Muscle of arm (tissue), 12 donors: ENCODE measurements around the gene POLR2C. TPM values are rescaled to one million over a fixed set of nuclear protein-coding genes. Genes with fewer than 3 reads are reported as not detected.

Experiments used
- DNase-seq: peaks from one replicate; pipeline ENCODE4 v3.0.0-alpha.2; 2013
- polyA plus RNA-seq, 12 donors: library from polyadenylated mRNA; unstranded; fragments of 120-200 nt; gene quantifications; one replicate each; pipeline ENCODE4 v1.2.1, GENCODE V29; 2013; ENCODE audit not compliant: insufficient read length in 12 of 12

POLR2C gene
- polyA plus RNA-seq, 12 donors: 24.3 to 51.2 (median 47.1) TPM; not detected in 1

DNA sequence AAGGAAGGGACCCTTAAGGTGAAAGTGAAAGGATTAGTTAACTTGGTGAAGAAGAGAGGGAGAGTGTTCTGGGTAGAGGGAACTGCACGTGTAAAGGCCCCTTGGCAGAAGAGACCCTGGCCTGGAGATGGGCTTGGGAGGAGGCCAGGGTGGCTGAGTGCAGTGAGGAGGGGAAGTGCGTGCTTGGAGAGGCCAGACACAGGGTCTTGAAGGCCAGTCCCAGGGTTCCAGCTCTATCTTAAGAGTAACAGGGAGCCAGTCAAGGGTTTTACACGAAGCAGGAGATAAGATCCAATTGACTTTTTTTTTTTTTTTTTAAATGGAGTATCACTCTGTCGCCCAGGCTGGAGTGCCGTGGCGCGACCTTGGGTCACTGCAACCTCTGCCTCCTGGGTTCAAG, 39.0 kb downstream of the POLR2C start:
- no peak for DNase-seq

DNA sequence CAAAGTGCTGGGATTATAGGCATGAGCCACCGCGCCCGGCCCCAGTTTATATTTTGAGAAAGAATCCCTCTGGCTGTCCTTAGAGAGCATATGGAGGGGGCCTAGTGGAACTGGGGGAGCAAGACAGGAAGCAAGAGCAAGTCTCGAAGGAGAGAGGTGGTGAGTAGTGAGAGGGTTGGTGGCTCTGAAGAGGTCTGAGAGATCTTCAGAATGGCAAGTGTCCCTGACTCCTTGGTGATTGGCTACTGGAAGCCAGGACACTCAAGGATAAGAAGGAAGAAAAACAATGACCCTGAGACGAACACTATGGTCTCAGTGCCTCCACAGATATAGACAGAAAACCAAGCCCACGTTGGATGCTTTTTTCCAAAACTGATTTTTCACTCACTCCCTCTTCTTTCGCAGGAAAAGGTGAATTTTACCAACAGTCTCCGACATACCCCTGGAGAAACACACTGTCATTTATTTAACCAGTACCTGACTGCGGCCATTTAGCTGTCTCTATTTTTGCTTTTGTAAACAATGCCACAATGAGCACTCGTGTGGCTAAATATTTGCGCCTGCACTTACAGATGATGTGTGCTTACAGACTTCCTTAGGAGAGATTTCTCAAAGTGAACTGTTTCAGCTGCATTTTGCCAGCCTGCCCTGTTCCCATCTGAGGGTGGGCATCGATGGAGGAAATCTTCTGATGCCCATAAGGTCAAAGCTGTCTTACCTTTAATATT, 39.7 kb downstream of the POLR2C start:
- no peak for DNase-seq

DNA sequence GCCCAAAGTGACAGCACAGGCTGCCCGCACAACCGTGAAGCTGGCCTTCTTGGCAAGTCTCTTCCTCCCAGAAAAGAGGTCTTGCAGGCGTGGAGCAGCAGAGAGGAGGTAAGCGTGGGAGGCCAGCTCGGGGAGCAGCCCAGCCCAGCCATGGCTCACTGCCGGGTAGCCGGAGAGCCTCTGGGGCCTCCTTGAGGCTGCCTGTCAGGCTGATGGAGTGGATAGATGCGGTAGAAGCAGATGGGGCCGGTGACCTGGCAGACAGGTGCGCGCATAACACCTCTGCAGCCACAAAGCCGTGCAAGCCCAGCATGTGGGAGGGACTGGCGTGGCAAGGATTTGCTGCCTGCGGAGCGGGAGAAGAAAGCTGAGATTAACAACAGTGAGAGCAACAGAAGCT, 40.9 kb downstream of the POLR2C start:
- no peak for DNase-seq

DNA sequence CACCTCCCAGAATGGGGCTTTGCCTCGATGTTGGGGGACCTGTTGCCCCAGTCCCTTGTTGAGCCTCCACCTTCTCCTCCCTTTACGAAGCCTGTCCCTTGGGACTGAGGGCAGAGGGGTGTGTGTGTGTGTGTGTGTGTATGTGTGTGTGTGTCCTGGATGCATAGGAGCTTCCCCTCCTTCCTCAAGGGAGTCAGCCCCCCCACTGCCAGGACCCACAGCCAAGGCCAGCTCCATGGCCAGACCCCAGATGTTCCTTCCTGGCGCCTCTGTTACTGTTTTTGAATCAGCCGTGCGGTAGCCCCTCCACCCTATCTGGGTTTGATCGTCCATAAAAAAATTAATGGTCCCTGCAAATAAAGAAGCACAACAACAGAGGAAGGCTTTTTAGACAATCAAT, 41.5 kb downstream of the POLR2C start:
- no peak for DNase-seq

DNA sequence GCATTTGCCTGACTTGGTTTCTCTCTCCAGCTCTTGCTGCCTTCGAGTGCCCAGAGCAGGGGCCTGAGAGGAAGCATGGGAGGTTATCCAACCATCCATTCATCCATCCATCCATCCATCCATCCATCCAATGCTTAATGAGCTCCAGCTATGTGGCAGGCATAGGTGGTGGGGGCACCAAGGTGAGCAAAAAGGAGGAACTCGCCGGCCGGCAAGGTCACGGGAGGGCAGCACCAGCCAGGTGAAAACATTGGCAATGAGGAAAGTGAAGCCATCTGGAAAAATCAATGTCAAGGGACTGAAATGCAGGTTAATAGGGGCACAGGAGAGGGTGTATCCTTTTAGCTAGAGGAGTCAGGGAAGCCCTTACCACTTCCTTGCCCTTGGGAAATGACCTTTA, 42.0 kb downstream of the POLR2C start:
- DNase-seq: no peak

DNA sequence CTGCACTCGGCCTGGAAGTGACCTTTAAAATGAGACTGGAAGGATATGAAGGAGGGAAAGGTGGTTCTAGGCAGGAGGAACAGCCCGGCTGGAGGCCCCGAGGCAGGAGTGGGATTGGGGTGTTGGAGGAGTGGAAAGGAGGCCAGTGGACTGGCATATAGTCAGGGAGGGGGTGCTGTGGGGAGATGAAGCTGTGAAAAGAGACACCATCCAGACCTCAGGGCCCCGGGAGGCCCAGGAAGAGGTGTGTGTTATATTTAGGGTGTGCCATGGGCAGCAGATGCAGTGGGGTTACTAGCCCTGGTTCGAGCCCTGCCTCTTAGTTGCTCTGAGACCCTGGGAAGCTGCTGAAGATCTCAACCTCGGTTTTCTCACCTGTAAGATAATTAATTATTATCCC, 42.7 kb downstream of the POLR2C start:
- DNase-seq: no peak

DNA sequence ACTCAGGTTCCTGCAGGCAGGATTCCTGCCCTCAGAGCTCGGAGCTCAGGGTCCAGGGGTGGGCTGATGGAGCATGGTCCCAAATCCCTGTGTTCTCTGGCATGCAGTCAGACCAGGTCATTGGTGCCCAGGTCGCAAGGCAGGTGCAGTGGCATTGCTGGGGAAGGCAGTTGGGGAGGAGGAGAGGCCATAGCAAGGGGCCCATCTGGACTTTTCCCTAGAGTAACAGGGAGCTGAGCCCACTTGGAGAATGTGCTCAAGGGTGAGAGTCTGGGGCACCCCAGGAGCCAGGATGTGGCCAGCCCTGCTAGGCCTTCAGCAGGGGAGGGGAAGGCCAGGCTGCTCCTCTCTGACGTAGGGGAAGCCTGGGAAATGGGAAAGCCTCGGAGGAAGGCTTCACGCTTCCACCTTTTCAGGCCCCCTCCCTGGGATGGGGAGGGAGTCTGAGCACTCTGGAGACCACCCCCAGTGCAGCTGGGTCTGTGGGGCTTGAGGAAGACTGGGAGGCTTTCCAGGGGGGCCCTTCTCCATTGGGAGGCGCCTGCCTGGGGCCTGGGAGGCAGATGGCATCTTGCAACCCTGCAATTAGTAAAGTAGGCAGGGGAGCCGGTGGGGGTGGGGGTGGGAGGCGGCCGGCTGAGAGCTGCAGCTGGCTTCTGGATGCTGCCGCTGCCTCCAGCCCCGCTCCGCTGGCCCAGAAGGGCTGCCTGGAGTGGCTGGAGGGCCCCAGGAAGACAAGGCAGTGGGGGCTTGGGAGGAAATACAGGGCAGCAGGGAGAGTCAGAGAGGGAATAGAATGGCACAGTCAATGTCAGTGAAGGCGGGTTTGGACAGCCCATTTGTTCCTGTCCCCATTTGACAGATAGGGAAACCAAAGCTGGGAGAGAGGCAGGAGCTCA, 44.9 kb downstream of the POLR2C start:
- DNase-seq: no peak

DNA sequence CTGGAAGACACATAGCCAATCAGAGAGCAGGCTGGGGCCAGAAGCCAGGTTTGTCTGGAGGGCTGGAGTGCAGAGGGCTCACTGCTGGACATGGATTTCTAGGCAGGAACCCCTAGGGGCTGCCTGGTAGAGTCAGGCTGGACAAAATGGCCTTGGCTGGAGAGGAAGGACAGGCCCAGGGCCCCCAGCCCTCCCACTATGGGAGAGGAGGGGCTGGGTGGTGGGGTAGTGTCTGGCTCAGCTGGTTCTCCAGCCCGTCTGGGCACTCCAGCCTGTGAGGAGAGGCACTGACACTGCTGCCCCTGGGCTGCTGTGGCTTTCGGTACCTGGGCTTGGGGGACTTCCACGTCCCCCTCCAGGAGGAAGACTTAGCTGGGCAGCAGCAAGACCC, 45.6 kb downstream of the POLR2C start:
- no peak for DNase-seq

DNA sequence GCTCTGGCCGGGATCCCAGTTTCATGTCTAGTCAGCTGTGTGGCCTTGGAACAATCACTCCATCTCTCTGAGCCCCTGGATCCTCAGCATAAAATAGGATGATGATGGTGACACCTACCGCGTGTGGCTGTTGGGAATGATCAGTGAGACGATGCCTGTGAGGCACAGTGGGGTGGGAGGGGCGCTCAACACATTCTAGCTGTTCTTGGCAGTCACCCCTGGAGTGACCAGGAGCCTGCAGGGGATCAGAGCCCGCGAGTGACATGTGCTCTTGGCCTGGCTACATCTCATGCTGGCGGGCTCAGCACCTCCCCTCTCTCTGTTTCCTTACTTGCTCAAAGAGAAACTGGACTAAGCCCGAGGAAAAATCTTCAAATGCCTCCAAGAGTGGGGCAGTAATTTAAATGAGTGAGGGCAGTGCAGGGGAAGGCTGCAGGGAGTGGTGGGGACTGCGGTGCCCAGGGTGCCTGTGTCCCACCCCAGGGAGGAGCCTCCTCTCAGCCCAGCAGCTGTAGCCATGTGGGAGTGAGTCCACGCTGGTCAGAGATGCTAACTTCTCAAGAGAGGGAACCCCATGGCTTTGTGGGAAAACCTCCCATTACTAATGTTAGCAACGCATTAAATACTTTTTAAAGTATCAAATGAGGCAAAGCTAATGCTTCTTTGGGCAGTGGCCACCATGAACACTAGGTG, 46.9 kb downstream of the POLR2C start:
- no peak for DNase-seq

DNA sequence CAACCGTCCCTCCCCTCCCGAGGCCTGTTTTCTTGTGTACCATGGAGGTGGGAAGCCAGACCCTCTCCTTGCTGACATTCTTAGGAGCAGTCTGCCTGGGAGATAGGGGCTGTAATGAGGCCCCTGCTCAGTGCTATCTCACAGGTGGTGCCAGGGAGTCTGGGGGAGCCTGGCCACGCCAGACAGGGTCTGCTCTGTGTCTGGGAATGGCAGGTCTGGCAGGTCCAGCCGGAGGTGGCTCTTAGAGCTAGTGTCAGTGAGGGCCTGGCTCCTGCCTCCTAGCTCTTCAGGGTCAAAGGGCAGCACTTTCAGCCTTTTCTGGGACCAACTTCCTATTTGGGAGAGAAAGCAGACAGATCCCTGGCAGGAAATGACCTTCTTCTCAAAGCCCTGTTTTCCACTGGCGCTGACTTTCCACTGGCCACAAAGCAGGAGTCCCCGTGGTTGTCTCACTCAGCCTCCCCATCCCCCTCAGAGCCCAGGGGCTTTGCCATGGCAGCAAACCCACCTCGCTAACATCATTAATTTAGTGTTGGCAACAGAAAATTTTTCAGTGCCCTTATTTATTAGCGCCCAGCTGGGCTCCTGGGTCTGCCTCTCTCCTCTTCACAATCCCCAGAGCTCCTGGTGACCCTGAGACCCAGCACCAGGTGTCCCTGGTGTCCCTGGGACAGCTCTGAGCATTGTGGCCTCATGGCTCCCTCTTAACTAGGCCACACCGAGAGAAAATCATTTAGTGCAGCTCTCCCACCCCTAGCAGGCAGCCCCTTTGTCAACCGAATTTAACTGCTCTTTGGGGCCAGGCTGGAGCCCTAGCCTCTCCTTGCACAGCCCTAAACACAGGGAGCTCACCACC, 47.8 kb downstream of the POLR2C start:
- DNase-seq: no peak

DNA sequence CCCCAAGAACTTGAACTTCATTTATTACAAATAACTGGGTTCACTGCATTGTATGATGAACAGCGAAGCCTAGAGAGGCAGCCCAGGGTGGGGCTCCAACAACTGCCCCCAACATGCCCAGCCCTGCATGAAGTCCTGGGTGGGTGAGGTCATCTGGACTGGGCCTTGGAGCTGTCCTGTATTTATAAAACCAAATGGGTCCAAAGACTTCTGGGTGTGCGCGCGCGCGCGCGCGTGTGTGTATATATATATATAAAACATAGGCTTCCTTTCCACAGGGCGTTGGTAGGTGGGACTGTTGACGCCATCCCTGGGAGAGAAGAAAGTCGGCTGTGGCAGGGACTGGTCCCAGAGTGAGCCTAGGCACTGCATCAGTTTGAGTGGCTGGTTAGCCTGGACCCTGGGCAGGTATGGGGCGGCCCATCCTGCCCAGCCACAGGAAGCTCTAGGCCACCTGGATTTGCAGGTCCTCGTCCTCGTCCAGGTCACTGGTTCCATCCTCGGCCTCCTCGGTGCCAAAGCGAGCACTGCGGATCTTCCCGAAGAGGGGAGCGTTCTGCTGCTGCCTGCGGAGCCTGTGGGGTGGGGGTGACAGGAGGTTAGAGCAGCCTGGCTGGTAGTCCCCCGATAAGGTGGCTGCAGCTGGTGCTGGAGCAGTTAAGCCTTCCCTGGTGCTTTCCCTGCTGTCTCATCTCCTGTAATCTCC, 50.0 kb downstream of the POLR2C start:
- DNase-seq: no peak

DNA sequence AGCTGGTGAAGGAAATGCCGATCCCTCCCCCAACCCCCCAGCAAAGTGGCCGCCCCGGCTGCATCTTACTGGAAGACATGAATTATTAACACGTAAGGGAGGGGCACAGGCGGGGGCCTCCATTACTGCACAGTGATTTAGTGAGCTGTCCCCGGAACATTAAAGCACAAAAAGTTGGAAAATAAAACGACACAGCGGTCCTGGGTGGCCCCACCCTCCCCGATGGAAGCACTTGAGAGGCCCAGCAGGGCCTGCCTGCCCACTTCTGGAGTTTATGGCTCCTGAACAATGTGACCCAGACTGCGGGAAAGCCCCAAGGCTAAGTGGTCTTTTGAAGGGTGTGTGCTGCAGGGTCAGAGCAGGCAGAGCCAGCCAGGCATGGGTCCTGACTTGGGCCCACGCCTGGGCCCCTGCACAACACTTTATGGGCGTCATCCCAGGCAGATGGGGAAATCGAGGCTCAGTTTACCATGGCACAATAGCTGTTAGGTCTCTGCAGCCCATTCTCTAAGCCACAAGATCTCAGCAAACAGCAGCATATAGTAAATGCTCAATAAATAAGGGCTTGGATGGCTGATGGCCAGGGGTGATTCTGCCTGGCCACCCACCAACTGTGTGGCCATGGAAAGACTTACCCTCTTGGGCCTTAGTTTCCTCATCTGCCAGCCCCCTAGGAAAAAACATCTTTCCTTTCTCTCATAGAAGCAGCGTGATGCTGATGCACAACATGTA, 51.1 kb downstream of the POLR2C start:
- no peak for DNase-seq

DNA sequence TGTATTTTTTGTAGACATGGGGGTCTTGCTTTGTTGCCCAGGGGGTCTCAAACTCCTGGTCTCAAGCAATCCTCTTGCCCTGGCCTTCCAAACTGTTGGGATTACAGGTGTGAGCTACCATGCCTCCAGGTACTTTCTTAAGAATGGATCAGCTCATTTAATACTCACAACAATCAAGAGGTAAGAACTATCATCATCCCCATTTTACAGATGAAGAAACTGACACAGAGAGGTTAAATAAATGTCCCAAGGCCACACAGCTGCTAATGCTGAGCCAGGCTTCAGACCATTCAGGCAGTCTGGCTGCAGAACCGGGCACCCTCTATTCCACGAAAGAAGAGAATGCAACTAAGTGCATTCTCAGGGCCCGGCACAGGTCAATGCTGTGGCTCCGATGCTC, 51.9 kb downstream of the POLR2C start:
- no peak for DNase-seq

DNA sequence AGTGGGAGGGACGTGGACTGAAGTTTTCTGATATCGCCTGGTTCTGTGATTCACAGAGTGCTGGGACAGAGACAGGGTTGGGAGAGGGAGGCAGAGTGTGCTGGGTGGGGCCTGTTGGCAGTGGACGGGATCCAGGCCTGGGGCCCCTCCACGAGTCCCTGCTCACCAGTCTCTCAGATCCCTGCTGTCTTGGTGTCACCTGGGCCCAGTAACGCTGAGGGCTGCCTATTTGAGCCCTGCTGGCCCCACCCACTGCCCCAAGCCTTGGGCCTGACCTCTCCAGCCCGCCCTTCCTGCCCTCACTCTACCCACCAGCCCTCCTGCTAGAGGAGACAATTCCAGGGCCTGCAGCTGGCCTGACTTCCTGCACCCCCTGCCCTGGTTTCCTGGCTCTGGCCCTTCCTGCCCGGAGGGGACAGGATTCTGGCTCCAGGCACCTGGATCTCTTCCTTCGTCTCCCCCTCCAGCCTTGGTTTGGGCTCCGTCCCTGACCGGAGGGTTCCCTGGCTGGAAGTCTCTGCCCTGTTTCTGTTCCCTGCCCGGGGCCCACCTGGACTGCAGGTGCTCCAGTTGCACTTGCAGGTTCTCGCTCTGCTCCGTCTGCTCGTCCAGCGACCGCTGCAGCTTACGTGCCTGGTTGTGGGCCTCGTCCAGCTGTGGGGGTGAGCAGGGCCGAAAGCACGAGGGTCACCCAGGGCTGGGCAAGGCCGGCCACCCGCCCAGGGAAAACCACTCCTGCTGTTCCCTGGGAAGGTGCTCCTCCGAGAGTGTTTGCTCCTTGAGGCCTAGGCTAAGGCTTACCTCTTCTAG, 52.5 kb downstream of the POLR2C start:
- no peak for DNase-seq

DNA sequence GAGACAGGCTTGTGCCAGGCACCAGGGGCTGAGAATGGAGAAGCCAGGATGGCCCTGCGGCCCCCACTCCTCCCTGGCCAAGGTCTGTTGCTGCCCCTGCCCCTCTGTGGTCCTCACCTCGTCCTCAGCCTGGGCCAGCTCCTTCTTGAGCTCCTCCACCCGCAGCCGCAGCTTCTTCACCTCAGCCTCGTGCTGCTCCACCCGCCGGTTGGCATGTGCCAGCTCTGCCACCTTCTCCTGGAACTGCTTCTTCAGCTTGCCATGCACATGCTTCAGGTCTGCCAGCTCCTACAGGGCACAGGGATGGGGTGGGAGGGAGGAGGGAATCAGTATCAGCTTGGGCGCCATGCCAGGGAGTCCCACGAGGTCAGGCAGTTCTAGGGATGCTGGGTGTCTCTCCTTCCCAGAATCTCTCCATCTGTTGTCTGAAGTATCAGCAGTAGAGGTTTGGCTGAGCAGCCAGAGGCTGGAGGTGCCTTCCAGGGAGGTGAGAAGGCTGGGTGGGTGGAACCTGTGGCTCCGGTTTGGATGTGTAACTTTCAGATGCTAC, 53.8 kb downstream of the POLR2C start:
- no peak for DNase-seq

DNA sequence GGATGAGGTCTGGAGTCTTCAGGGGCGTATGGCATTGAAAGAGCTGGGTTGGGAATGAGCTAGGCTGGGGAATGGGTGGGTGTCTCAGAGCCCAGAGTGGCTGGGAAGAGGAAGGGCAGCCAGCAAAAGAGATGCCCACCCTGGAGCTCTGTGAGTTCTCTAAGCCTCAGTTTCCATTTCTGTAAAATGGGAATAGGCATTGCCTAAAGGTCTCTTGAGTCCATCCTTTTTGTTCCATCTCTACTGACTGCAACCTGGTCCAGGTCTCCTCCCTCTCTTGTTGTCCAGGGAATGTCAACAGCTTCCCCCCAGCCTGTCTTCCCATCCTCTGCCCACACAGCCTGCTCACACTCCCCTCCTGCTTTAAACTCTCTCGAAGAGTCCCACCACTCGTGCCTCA, 54.3 kb downstream of the POLR2C start:
- no peak for DNase-seq

DNA sequence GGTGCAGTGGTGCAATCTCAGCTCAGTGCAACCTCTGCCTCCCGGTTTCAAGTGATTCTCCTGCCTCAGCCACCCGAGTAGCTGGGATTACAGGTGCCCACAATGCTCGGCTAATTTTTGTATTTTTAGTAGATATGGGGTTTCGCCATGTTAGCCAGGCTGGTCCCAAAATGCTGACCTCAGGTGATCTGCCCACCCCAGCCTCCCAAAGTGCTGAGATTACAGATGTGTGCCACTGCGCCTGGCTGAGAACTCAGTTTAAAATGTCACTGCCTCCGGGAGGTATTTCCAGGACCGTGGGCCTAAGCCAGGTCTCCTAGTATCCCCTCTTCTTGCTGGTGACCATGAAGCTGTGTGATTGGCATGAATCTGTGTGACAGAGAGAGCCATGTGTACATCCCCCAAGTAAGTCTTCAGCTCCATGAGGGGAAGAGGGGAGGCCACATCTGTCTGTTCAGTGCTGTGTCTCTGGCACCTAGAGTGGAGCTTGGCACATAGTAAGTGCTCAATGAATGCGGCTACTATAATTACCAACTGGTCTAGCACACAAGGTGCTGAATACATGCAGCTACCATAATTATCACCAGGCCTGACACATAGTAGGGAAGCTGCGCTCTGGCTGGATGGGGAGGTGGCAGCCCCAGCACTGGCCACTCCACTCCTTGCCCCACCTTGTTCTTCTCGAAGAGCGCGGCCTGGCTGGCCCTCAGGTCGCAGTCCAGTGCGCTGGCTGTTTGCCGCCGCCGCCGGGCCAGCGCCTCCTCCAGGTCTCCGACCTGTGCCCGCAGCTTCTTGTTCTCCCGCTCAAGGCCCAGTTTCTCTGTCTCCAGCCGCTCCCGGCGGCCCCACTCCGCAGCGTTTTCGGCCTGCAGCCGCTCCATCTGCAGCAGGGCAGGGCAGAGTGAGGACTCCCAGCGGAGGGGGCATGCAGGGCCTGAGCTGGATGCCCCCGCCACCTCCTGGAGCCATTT, 55.2 kb downstream of the POLR2C start:
- no peak for DNase-seq

DNA sequence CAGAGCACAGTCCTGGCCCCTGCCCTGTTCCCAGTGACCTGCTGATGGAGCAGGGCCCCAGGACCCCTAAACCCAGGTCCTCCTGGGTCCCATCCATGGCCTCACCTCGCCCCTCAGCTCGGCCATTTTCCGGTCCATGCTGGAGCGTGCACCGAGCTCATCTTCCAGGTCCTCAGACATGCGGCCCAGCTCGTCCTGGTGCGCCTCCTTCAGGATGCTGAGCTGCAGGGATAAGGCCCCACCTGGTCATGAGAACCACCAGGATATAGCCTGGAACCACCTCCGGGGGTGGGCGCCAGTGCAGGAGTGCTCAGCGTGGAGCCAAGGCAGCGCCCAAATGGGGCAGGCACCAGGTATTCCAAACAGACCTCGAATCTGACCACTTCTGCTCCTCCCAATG, 56.0 kb downstream of the POLR2C start:
- no peak for DNase-seq
